GM12878 (cell line): Measurements from ENCODE around the gene ZCCHC2. TPM values are rescaled to one million over a fixed set of nuclear protein-coding genes. Genes with fewer than 3 reads are reported as not detected.

Source experiments
- ATAC-seq: fragments of 200-7000 bp; cut with Tn5 transposase; 3 replicates; pipeline ENCODE4 v1.9.1; 2020; ENCODE audit warnings: mild to moderate bottlenecking, moderate library complexity
- BruUV-seq: library from RNA; stranded (reverse); fragments of 400-500 nt; replicated peaks from 2 replicates; lab custom pipeline; 2021; lab: Mats Ljungman, UMichigan
- CTCF ChIA-PET: fragments of 300-600 bp; sonication (Branson Sonifier 250); formaldehyde crosslinking; extraction: SDS; loops from one replicate; lab custom pipeline; 2021; ENCODE audit warnings: inconsistent platforms; lab: Yijun Ruan, JAX
- POLR2A ChIA-PET: fragments of 350-600 bp; formaldehyde crosslinking; extraction: SDS; loops from one replicate; lab custom pipeline; 2021; ENCODE audit warnings: inconsistent platforms; lab: Charles Lee
- RAD21 ChIA-PET: fragments of 300-600 bp; sonication (Branson Sonifier 250); formaldehyde crosslinking; loops from one replicate; lab custom pipeline; 2023; ENCODE audit warnings: antibody characterized with exemption; ENCODE audit not compliant: unreplicated experiment; lab: Charles Lee
- SMC1A ChIA-PET: fragments of 300-600 bp; sonication (Branson Sonifier 250); formaldehyde crosslinking; loops from one replicate; lab custom pipeline; 2023; ENCODE audit not compliant: unreplicated experiment, uncharacterized antibody; lab: Charles Lee
- DNase-seq: peaks from one replicate; pipeline ENCODE4 v3.0.0-alpha.2; 2011; ENCODE audit warnings: low read depth, low spot score
- FAIRE-seq: peaks from 3 replicates; lab custom pipeline; 2011; peaks lifted over from hg19 to GRCh38; lab: Jason Lieb, UNC
- H2AFZ ChIP-seq: 2 replicates; pipeline ENCODE4 v1.6.0; 2011; ENCODE audit warnings: low read depth, low read length, control low read depth; ENCODE audit not compliant: control insufficient read depth
- H3K27ac ChIP-seq: 2 replicates; pipeline ENCODE4 v1.5.1; 2011; ENCODE audit warnings: control low read depth; ENCODE audit not compliant: control insufficient read depth, insufficient read depth
- H3K27me3 ChIP-seq, 2 experiments: replicated peaks in 1 of 2; 2 replicates each; pipeline versions ENCODE4 v1.6.0 to v1.6.1; 2011; ENCODE audit warnings: low read length in 1 of 2; ENCODE audit not compliant: control insufficient read depth in 2 of 2, insufficient read depth in 2 of 2
- H3K36me3 ChIP-seq, 2 experiments: 2 replicates each; pipeline ENCODE4 v1.5.1; 2011; ENCODE audit warnings: low read length in 1 of 2; ENCODE audit not compliant: control insufficient read depth in 2 of 2, insufficient read depth in 2 of 2
- H3K4me1 ChIP-seq: 2 replicates; pipeline ENCODE4 v1.6.1; 2011; ENCODE audit warnings: mild to moderate bottlenecking, low read length, moderate library complexity, mixed read lengths; ENCODE audit not compliant: control insufficient read depth, insufficient read depth
- H3K4me2 ChIP-seq: 2 replicates; pipeline ENCODE4 v1.6.0; 2011; ENCODE audit warnings: control low read depth; ENCODE audit not compliant: control insufficient read depth, insufficient read depth
- H3K4me3 ChIP-seq: fragments of 200-600 bp; sonication (generic); 2 replicates; pipeline ENCODE4 v1.5.1; 2016
- H3K79me2 ChIP-seq: 2 replicates; pipeline ENCODE4 v1.6.0; 2011; ENCODE audit warnings: low read length; ENCODE audit not compliant: control insufficient read depth, insufficient read depth
- H3K9ac ChIP-seq: 2 replicates; pipeline ENCODE4 v1.8.0; 2011; ENCODE audit warnings: low read length, control low read depth, mixed read lengths; ENCODE audit not compliant: control insufficient read depth, insufficient read depth
- H3K9me3 ChIP-seq: replicated peaks from 3 replicates; pipeline ENCODE4 v1.5.1; 2011; ENCODE audit warnings: mild to moderate bottlenecking, low read length; ENCODE audit not compliant: control insufficient read depth, insufficient read depth
- H4K20me1 ChIP-seq: 2 replicates; pipeline ENCODE4 v1.6.0; 2011; ENCODE audit not compliant: control insufficient read depth, insufficient read depth
- ATF3 ChIP-seq: IDR thresholded peaks from 2 replicates; pipeline ENCODE4 v1.6.1; 2011; ENCODE audit warnings: low read depth, mild to moderate bottlenecking, low read length, moderate library complexity, borderline replicate concordance; ENCODE audit errors: extremely low read depth
- CBX3 ChIP-seq: fragments of 200-600 bp; sonication (generic); IDR thresholded peaks from 2 replicates; pipeline ENCODE4 v1.6.1; 2016; ENCODE audit warnings: low read depth, borderline replicate concordance
- EZH2 ChIP-seq: IDR thresholded peaks from 2 replicates; pipeline ENCODE4 v1.6.1; 2012; ENCODE audit warnings: low read depth, mild to moderate bottlenecking, control low read depth, inconsistent platforms, low read length, borderline replicate concordance; ENCODE audit not compliant: control insufficient read depth
- HDAC6 ChIP-seq: fragments of 200-600 bp; sonication (generic); IDR thresholded peaks from one replicate; pipeline ENCODE4 v1.8.0; 2017; ENCODE audit warnings: antibody characterized with exemption; ENCODE audit not compliant: unreplicated experiment
- LARP7 ChIP-seq: fragments of 450-650 bp; IDR thresholded peaks from 2 replicates; pipeline ENCODE4 v1.6.1; 2017; ENCODE audit warnings: mild to moderate bottlenecking
- MTA3 ChIP-seq: IDR thresholded peaks from 2 replicates; pipeline ENCODE4 v1.6.1; 2012; ENCODE audit warnings: low read length, inconsistent platforms, borderline replicate concordance
- MYB ChIP-seq: fragments of 150-350 bp; IDR thresholded peaks from 2 replicates; pipeline ENCODE4 v1.6.1; 2014; ENCODE audit warnings: mild to moderate bottlenecking, low read depth, low read length, borderline replicate concordance
- MYC ChIP-seq: IDR thresholded peaks from 2 replicates; pipeline ENCODE4 v1.6.1; 2011; ENCODE audit warnings: mild to moderate bottlenecking, low read length, moderate library complexity, inconsistent platforms; ENCODE audit not compliant: insufficient read depth, insufficient replicate concordance, insufficient read length, severe bottlenecking
- NFXL1 ChIP-seq: fragments of 450-650 bp; IDR thresholded peaks from 2 replicates; pipeline ENCODE4 v1.6.1; 2017; ENCODE audit warnings: antibody characterized with exemption, mild to moderate bottlenecking, borderline replicate concordance
- PAX8 ChIP-seq: fragments of 450-650 bp; IDR thresholded peaks from 2 replicates; pipeline ENCODE4 v1.6.1; 2017; ENCODE audit warnings: mild to moderate bottlenecking, moderate library complexity
- SRF ChIP-seq, 2 experiments: IDR thresholded peaks; 2 replicates each; pipeline ENCODE4 v1.6.1; 2011; ENCODE audit warnings: low read depth in 2 of 2, low read length in 2 of 2, mild to moderate bottlenecking in 1 of 2, moderate library complexity in 1 of 2
- ZBED1 ChIP-seq: IDR thresholded peaks from 2 replicates; pipeline ENCODE4 v1.6.1; 2016; ENCODE audit warnings: borderline replicate concordance
- ZBTB11 ChIP-seq: fragments of 450-650 bp; formaldehyde crosslinking; IDR thresholded peaks from 2 replicates; pipeline ENCODE4 v1.5.0; 2022; ENCODE audit warnings: mild to moderate bottlenecking, missing genetic modification characterization
- ZBTB40 ChIP-seq: fragments of 450-650 bp; IDR thresholded peaks from 2 replicates; pipeline ENCODE4 v1.6.1; 2016; ENCODE audit warnings: mild to moderate bottlenecking, moderate library complexity, borderline replicate concordance
- ZNF622 ChIP-seq: fragments of 450-650 bp; IDR thresholded peaks from 2 replicates; pipeline ENCODE4 v1.6.1; 2017; ENCODE audit warnings: mild to moderate bottlenecking, inconsistent platforms
- WGBS: methylation state at CpG from one replicate; pipeline ENCODE4 v1.1.6; 2016; ENCODE audit warnings: low lambda C conversion rate; ENCODE audit not compliant: insufficient replicate concordance, insufficient coverage; ENCODE audit errors: missing lambda C conversion rate; 5-methylcytosine and 5-hydroxymethylcytosine counted together
- in situ Hi-C: fragments of 300-500 bp; cut with MboI; formaldehyde crosslinking; loops from 9 replicates; pipeline ENCODE4 v1.14.3; 2018; ENCODE audit warnings: mixed read lengths
- intact Hi-C: fragments of 100-400 bp; cut with micrococcal nuclease; formaldehyde crosslinking; loops from one replicate; pipeline ENCODE4 v1.14.2; 2022; ENCODE audit not compliant: unreplicated experiment
- polyA plus RNA-seq, 11 experiments: library from polyadenylated mRNA; depleted of rRNA in 4 of 11; unstranded in 6 of 11; stranded (reverse) in 5 of 11; fragments of >200 nt; fragmentation: Nextera tagmentation in 4 of 11; fragmentation: Illumina TruSeq in 1 of 11; extraction: Ambion mirVana in 4 of 11; extraction: Trizol in 1 of 11; gene quantifications; 1 replicate in 1 of 11; 2 replicates in 10 of 11; pipeline versions ENCODE4 v1.2.1 to v1.2.3, GENCODE V29; 2011 to 2016; ENCODE audit warnings: inconsistent platforms in 2 of 11, missing spikeins in 2 of 11, low read depth in 1 of 11
- total RNA-seq, 4 experiments: library from RNA; depleted of rRNA in 3 of 4; stranded (reverse); fragments of >200 nt in 3 of 4; fragmentation: Illumina TruSeq in 1 of 4; extraction: Trizol in 1 of 4; gene quantifications; 2 replicates each; pipeline versions ENCODE4 v1.2.1 to v1.2.3, GENCODE V29; 2013 to 2021

ZCCHC2 gene
- total and polyA plus RNA-seq, 10 of the 15 experiments (the other 5 are each of a cell fraction or from before 2014, with no cell fraction given): 1.7 to 17.4 (median 8.6) TPM

GRCh38 chr18:62586781-62587487, 64.1 kb downstream of the ZCCHC2 start:
- ChIA-PET RAD21 (interaction anchor here (1.2 to 2.9 kb wide), 5 partner anchors 9 to 395 kb away, joined by 4 to 14 read pairs (median 6); partner anchors contain the start of gene PHLPP1), POLR2A (interaction anchor here (0.7 kb wide), 1 partner anchor 113 kb away, joined by 3 read pairs; no protein-coding TSS in a partner anchor), CTCF (interaction anchor here (0.6 to 6.6 kb wide), 39 partner anchors 9 to 423 kb away, joined by 3 to 66 read pairs (median 5); partner anchors contain the start of gene PHLPP1), SMC1A (interaction anchor here (0.6 to 3.3 kb wide), 11 partner anchors 9 to 853 kb away, joined by 3 to 22 read pairs (median 4); no protein-coding TSS in a partner anchor)
- Histone ChIP-seq H3K79me2 (no peaks in the 10 kb centered on the region), H3K27ac (no peak overlapping the region), H3K36me3 (no peaks in the 10 kb centered on the region; a peak in 1 of 4 replicates), H3K9ac (no peak overlapping the region), H3K4me3 (no peak overlapping the region), H3K27me3 (no peaks in the 10 kb centered on the region), H4K20me1 (no peaks in the 10 kb centered on the region), H3K4me1 (peaks cover 27% of the 10 kb centered on the region), H2AFZ (no peak overlapping the region), H3K4me2 (peak overlapping the region; percentile 40), H3K9me3 (no peaks in the 10 kb centered on the region)
- no peak for DNase-seq
- no peak for ATAC-seq
- in situ Hi-C loops (no loop called here), intact Hi-C loops (loop anchor here (1.0 to 10.0 kb wide), 5 partner anchors 50 to 395 kb away; partner anchors contain the start of gene TNFRSF11A)
- FAIRE-seq: no peak
- WGBS: 96% methylated on average over 19 of the region's 19 CpGs
- no TSS peak for BruUV-seq
- TF ChIP-seq ZBTB40 (no peak), MYB (no peak), LARP7 (no peak), EZH2 (no peak), SRF (IDR thresholded peaks at IDR 0.05; ENCODE audit: low read depth in 2 of 2, low read length in 2 of 2) (no peak), MTA3 (no peak), MYC (no peak), ATF3 (no peak), ZBED1 (no peak), ZNF622 (no peak), NFXL1 (no peak), ZBTB11 (CRISPR knock-in tag) (no peak), PAX8 (no peak), HDAC6 (no peak), CBX3 (no peak)
